Adrenal gland (tissue), 12 donors: ENCODE results near the gene MAGI1. TPM values are rescaled to one million over a fixed set of nuclear protein-coding genes. Genes with fewer than 3 reads are reported as not detected.

Experiments used
- DNase-seq, 7 donors: peaks; one replicate each; pipeline ENCODE4 v3.0.0-alpha.2; 2019 to 2020
- H3K27ac ChIP-seq, 5 donors: fragments of 200-600 bp; sonication (generic) in 4 of 5; 1 replicate in 3 of 5; 2 replicates in 2 of 5; pipeline versions ENCODE4 v1.5.1 to v1.8.0; 2016 to 2020; ENCODE audit warnings: mild to moderate bottlenecking in 1 of 5
- H3K27me3 ChIP-seq: fragments of 200-600 bp; 2 replicates; pipeline ENCODE4 v1.8.0; 2021
- H3K36me3 ChIP-seq, 2 donors: fragments of 200-600 bp; replicated peaks in 1 of 2; 1 replicate in 1 of 2; 2 replicates in 1 of 2; pipeline versions ENCODE4 v1.5.1 to v1.8.0; 2018 to 2022
- H3K4me1 ChIP-seq, 2 donors: fragments of 200-600 bp; replicated peaks in 1 of 2; 1 replicate in 1 of 2; 2 replicates in 1 of 2; pipeline versions ENCODE4 v1.5.1 to v1.8.0; 2018 to 2021
- H3K4me3 ChIP-seq, 4 donors: fragments of 200-600 bp; sonication (generic) in 3 of 4; one replicate each; pipeline ENCODE4 v1.5.1; 2016 to 2018
- H3K9me3 ChIP-seq, 3 donors: fragments of 200-600 bp; sonication (generic) in 1 of 3; replicated peaks in 1 of 3; 1 replicate in 2 of 3; 2 replicates in 1 of 3; pipeline versions ENCODE4 v1.5.1 to v1.8.0; 2016 to 2021
- CTCF ChIP-seq, 6 experiments: fragments of 450-650 bp in 4 of 6; fragments of 200-600 bp in 2 of 6; sonication (generic) in 1 of 6; IDR thresholded peaks; 1 replicate in 5 of 6; 2 replicates in 1 of 6; pipeline versions ENCODE4 v1.5.1 to v1.8.0; 2016 to 2021; ENCODE audit warnings: antibody characterized with exemption in 6 of 6, mild to moderate bottlenecking in 2 of 6, moderate library complexity in 1 of 6
- POLR2A ChIP-seq, 2 donors: fragments of 450-650 bp; IDR thresholded peaks; one replicate each; pipeline ENCODE4 v1.6.1; 2017; ENCODE audit warnings: antibody characterized with exemption in 2 of 2, mild to moderate bottlenecking in 2 of 2, moderate library complexity in 1 of 2
- WGBS, 4 donors: extraction: QIAGEN DNeasy Blood & Tissue Kit in 2 of 4; methylation state at CpG; one replicate each; pipeline versions ENCODE4 v1.1.5 to v1.1.7; 2013 to 2017; 5-methylcytosine and 5-hydroxymethylcytosine counted together
- intact Hi-C, 2 donors: fragments of 100-400 bp; cut with DNase I; formaldehyde crosslinking; loops; one replicate each; pipeline versions ENCODE4 v1.14.1 to v1.15.0; 2022 to 2023
- polyA plus RNA-seq, 3 donors: library from polyadenylated mRNA; stranded (reverse); fragments of 200-250 nt in 2 of 3; fragments of 350-450 nt in 1 of 3; fragmentation: Illumina TruSeq in 1 of 3; extraction: RNeasy Lipid Tissue Mini Kit (QIAGEN cat#74804) in 1 of 3; gene quantifications; one replicate each; pipeline ENCODE4 v1.2.3, GENCODE V29; 2013 to 2014
- total RNA-seq, 9 donors: library from RNA; depleted of rRNA in 4 of 9; stranded (reverse); fragments of >200 nt in 4 of 9; fragments of 120-200 nt in 1 of 9; fragmentation: NEBNext Ultra II Directional in 1 of 9; extraction: Animal tissue kit (Norgen Biotek cat#: 25700) in 1 of 9; gene quantifications; one replicate each; pipeline versions ENCODE4 v1.1.0 to v1.2.4, GENCODE V29; 2013 to 2023
- donor health status: healthy with polysubstance abuse.
- donor health status: Bipolar disorder and iron deficiency.
- donor health status: DM: yes; HTN: yes; CAD: no.
- donor health status: DM: no; HTN: no; CAD: no.
- donor health status: DM: no; HTN: no; CAD: no.
- donor health status: DM: yes; HTN: yes; CAD: no.

The MAGI1 gene
- total and polyA plus RNA-seq, 12 donors: 4.8 to 31.6 (median 18.5) TPM

DNA sequence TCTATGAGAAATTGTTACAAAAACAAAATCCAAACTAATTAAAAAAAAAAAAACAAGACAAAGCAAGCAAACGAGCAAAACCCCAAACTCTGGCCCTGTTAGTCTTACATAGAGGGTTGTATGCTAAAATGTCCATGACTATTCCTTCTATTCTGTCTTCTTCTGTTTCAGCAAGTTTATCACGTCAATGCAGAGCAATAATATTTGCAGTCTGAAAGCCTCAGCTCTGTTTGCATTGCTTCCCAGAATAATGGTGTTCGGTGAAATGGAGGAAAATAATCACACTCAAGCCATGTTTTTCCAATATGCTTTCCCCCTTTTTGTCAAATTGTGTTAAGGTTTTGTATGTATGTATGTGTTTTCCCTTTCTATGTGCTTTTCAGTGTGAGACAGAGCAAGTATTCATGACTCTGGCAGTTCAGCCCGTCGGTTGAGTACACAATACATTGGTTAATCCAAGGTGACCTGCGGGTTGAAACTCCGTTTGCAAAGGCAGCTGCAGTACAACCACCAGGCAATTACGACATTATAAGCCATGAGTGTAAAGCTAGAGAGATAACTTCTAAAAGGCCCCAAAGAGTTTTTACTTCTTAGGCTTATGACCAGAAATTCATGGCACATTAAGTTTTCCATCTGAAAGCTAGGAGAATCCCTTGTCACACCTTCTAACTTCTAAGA lies 34.9 kb upstream of the MAGI1 start:
- DNase-seq: no peak
- intact Hi-C loops: no loop called here
- no peaks in the 10 kb centered on the region for H3K9me3 ChIP-seq
- WGBS, 4 donors: 83 to 85% (median 84%) methylated on average over 8 of the region's 8 CpGs
- H3K27me3 ChIP-seq: no peaks in the 10 kb centered on the region
- H3K27ac ChIP-seq: no peak overlapping the region
- H3K36me3 ChIP-seq: no peaks in the 10 kb centered on the region
- H3K4me3 ChIP-seq: no peak overlapping the region
- H3K4me1 ChIP-seq: no peaks in the 10 kb centered on the region
- TF ChIP-seq POLR2A (IDR thresholded peaks at IDR 0.05) (no peak), CTCF (IDR thresholded peaks at IDR 0.05) (no peak)

- H3K27me3 ChIP-seq: no peaks in the 10 kb centered on the region
- H3K4me1 ChIP-seq: no peaks in the 10 kb centered on the region
- TF ChIP-seq POLR2A (IDR thresholded peaks at IDR 0.05) (no peak), CTCF (IDR thresholded peaks at IDR 0.05) (no peak)
- no peaks in the 10 kb centered on the region for H3K9me3 ChIP-seq
- WGBS, 4 donors: 87 to 91% (median 90%) methylated on average over 4 of the region's 4 CpGs
- no peaks in the 10 kb centered on the region for H3K36me3 ChIP-seq
- no peak overlapping the region for H3K27ac ChIP-seq
- no peak overlapping the region for H3K4me3 ChIP-seq
- intact Hi-C loops: no loop called here
- no peak for DNase-seq
These were observed 29.5 kb upstream of the MAGI1 start for GRCh38 chr3:66068255-66068654.

GRCh38 chr3:66066963-66067617 lies 28.4 kb upstream of the MAGI1 start:
- no peak for DNase-seq
- TF ChIP-seq POLR2A (IDR thresholded peaks at IDR 0.05) (no peak), CTCF (IDR thresholded peaks at IDR 0.05) (no peak)
- Histone ChIP-seq H3K27me3 (no peaks in the 10 kb centered on the region), H3K4me1 (no peaks in the 10 kb centered on the region), H3K36me3 (no peaks in the 10 kb centered on the region), H3K4me3 (no peak overlapping the region), H3K9me3 (no peaks in the 10 kb centered on the region), H3K27ac (no peak overlapping the region)
- WGBS, 4 donors: 73 to 85% (median 80%) methylated on average over 4 of the region's 4 CpGs
- intact Hi-C loops: no loop called here

DNA sequence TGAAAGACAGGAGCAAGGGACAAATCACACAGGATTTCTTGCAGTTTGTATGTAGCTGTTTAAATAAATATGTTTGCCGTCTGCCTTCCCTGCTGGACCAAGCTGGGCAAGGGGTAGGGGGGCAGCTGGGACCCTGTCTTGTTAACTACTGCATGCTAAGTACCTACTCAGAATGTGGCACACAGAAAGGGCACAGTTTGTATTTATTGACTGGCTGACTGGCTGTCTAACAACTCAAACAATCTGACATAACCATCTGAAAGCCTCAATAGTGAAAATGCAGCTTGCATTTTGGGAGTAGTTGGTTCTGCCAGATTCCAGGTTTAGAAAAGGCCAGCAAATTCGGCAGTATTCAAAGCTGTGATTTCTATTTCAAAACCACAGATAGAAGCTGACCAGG lies 16.6 kb upstream of the MAGI1 start:
- DNase-seq: no peak
- Histone ChIP-seq H3K9me3 (no peaks in the 10 kb centered on the region), H3K36me3 (no peaks in the 10 kb centered on the region), H3K4me3 (no peak overlapping the region), H3K27ac (no peak overlapping the region), H3K27me3 (no peaks in the 10 kb centered on the region), H3K4me1 (no peaks in the 10 kb centered on the region)
- 67 to 77% (median 74%) methylated on average over 2 of the region's 2 CpGs for WGBS, 4 donors
- intact Hi-C loops: no loop called here
- TF ChIP-seq POLR2A (IDR thresholded peaks at IDR 0.05) (no peak), CTCF (IDR thresholded peaks at IDR 0.05) (no peak)
